Transverse colon (tissue), 4 donors: ENCODE results near the gene SLU7. TPM values are rescaled to one million over a fixed set of nuclear protein-coding genes. Genes with fewer than 3 reads are reported as not detected.

Experiments
- DNase-seq: peaks from one replicate; pipeline ENCODE4 v3.0.0-alpha.2; 2019
- H3K27ac ChIP-seq, 4 donors: fragments of 200-600 bp; sonication (generic); 2 replicates each; pipeline ENCODE4 v1.5.1; 2016 to 2018; ENCODE audit warnings: inconsistent platforms in 4 of 4
- H3K27me3 ChIP-seq: fragments of 200-600 bp; sonication (generic); 2 replicates; pipeline ENCODE4 v1.5.1; 2017; ENCODE audit warnings: inconsistent platforms
- H3K36me3 ChIP-seq, 4 donors: fragments of 200-600 bp; sonication (generic); 2 replicates each; pipeline ENCODE4 v1.5.1; 2017 to 2019; ENCODE audit warnings: inconsistent platforms in 4 of 4
- H3K4me1 ChIP-seq, 4 donors: fragments of 200-600 bp; sonication (generic); 2 replicates each; pipeline ENCODE4 v1.5.1; 2017 to 2020; ENCODE audit warnings: inconsistent platforms in 4 of 4
- H3K4me3 ChIP-seq, 4 donors: fragments of 200-600 bp; sonication (generic); 1 replicate in 1 of 4; 2 replicates in 3 of 4; pipeline versions ENCODE4 v1.5.1 to v1.6.1; 2017 to 2019; ENCODE audit warnings: inconsistent platforms in 4 of 4
- H3K9me3 ChIP-seq, 2 donors: fragments of 200-600 bp; sonication (generic); 2 replicates each; pipeline ENCODE4 v1.5.1; 2017 to 2019; ENCODE audit warnings: inconsistent platforms in 2 of 2
- EP300 ChIP-seq: sonication (generic); formaldehyde crosslinking; IDR thresholded peaks from one replicate; pipeline ENCODE4 v1.6.1; 2017; ENCODE audit warnings: antibody characterized with exemption, low read depth
- POLR2A ChIP-seq: fragments of 450-650 bp; IDR thresholded peaks from one replicate; pipeline ENCODE4 v1.6.1; 2016; ENCODE audit warnings: antibody characterized with exemption, mild to moderate bottlenecking, moderate library complexity
- POLR2AphosphoS5 ChIP-seq, 3 donors: sonication (generic); formaldehyde crosslinking; IDR thresholded peaks; one replicate each; pipeline ENCODE4 v1.6.1; 2016; ENCODE audit warnings: antibody characterized with exemption in 3 of 3
- WGBS, 2 donors: methylation state at CpG; one replicate each; pipeline ENCODE4 v1.1.5; 2018; ENCODE audit warnings: low coverage in 1 of 2; 5-methylcytosine and 5-hydroxymethylcytosine counted together
- in situ Hi-C, 4 donors: fragments of 200-750 bp; cut with MboI; loops; one replicate each; pipeline versions ENCODE4 v1.15.0 to v1.15.1; 2017; ENCODE audit warnings: low sequenced_read_pairs in 3 of 4, low pct_ligation_motif_present in 1 of 4, low pct_unique_long_range_greater_than_20kb in 1 of 4
- intact Hi-C: fragments of 100-400 bp; cut with DNase I; formaldehyde crosslinking; loops from one replicate; pipeline ENCODE4 v1.15.1; 2023; ENCODE audit warnings: low total_unique reads
- total RNA-seq, 4 donors: library from RNA; depleted of rRNA; stranded (reverse); fragments of >200 nt; gene quantifications; one replicate each; pipeline ENCODE4 v1.1.0, GENCODE V29; 2016
- TF ChIP-seq, protein P1 (sequence below), 5 experiments: fragments of 200-600 bp in 3 of 5; fragments of 450-650 bp in 2 of 5; sonication (generic) in 3 of 5; IDR thresholded peaks; 1 replicate in 2 of 5; 2 replicates in 3 of 5; pipeline ENCODE4 v1.5.1; 2016 to 2017; ENCODE audit warnings: antibody characterized with exemption in 5 of 5, inconsistent platforms in 3 of 5, mild to moderate bottlenecking in 2 of 5, moderate library complexity in 1 of 5

SLU7 gene
- total RNA-seq, 4 donors from 2014 or later, result 10.5 to 69.2 (median 52.5) TPM

DNA sequence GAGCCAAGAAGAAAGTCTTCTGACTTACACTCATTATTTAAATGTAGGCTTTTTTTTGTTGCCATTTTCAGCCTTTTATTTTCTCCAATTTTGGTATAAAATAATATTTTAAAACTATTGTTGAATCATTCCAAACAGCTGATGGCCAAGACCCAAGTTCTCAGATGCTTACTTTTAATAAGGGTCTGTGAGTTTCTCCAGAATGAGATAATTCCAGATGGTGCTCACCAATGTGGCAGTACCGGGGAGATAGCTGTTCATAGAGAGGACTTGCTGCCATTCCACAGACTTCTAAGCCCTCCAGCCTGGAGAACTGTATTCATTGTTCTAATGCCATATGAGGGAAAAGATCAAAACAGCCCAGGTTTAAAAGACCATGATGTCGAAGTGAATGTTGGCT is 43.2 kb downstream of the SLU7 start:
- DNase-seq, result no peak
- 68 to 74% methylated on average over 2 of the region's 2 CpGs for WGBS, 2 donors
- intact Hi-C loops (no loop called here), in situ Hi-C loops (no loop called here)
- Histone ChIP-seq H3K4me3 (no peak overlapping the region), H3K27me3 (peaks cover 3% of the 10 kb centered on the region), H3K9me3 (no peaks in the 10 kb centered on the region), H3K36me3 (no peaks in the 10 kb centered on the region), H3K27ac (no peak overlapping the region), H3K4me1 (no peaks in the 10 kb centered on the region)
- TF ChIP-seq POLR2A (no peak), POLR2AphosphoS5 (IDR thresholded peaks at IDR 0.05) (no peak), EP300 (no peak)
- TF ChIP-seq, protein P1, sequence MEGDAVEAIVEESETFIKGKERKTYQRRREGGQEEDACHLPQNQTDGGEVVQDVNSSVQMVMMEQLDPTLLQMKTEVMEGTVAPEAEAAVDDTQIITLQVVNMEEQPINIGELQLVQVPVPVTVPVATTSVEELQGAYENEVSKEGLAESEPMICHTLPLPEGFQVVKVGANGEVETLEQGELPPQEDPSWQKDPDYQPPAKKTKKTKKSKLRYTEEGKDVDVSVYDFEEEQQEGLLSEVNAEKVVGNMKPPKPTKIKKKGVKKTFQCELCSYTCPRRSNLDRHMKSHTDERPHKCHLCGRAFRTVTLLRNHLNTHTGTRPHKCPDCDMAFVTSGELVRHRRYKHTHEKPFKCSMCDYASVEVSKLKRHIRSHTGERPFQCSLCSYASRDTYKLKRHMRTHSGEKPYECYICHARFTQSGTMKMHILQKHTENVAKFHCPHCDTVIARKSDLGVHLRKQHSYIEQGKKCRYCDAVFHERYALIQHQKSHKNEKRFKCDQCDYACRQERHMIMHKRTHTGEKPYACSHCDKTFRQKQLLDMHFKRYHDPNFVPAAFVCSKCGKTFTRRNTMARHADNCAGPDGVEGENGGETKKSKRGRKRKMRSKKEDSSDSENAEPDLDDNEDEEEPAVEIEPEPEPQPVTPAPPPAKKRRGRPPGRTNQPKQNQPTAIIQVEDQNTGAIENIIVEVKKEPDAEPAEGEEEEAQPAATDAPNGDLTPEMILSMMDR (IDR thresholded peaks at IDR 0.05), result no peak

DNA sequence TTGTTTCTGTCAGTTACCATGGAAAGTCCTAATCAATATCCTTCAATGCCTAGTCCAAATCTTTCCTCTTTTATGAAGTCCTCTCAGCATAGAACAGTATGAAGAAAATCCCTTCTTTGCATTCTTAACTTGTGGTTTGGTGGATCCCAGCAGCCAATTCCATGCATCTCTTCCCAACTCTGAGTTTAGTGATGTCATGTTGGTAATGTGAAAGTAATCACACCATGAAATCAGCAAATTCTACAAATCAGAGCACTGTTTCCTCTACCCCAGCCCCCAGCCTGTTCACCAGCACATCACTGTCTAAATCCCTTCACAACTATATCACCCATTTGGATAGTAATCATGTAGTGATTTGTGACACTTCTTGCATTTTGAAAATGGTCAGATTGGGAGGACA is 43.7 kb downstream of the SLU7 start:
- no peak overlapping the region for H3K27ac ChIP-seq
- no peak for TF ChIP-seq POLR2A
- no peak for TF ChIP-seq POLR2AphosphoS5 (IDR thresholded peaks at IDR 0.05)
- TF ChIP-seq, protein P1 (IDR thresholded peaks at IDR 0.05), result no peak
- no peak for TF ChIP-seq EP300
- intact Hi-C loops (no loop called here), in situ Hi-C loops (no loop called here)
- no peaks in the 10 kb centered on the region for H3K36me3 ChIP-seq
- no peaks in the 10 kb centered on the region for H3K9me3 ChIP-seq
- DNase-seq, result no peak
- no peak overlapping the region for H3K4me3 ChIP-seq
- peaks cover 3% of the 10 kb centered on the region for H3K27me3 ChIP-seq
- peaks cover 0 to 1% (median 0%) of the 10 kb centered on the region in 4 donors for H3K4me1 ChIP-seq

DNA sequence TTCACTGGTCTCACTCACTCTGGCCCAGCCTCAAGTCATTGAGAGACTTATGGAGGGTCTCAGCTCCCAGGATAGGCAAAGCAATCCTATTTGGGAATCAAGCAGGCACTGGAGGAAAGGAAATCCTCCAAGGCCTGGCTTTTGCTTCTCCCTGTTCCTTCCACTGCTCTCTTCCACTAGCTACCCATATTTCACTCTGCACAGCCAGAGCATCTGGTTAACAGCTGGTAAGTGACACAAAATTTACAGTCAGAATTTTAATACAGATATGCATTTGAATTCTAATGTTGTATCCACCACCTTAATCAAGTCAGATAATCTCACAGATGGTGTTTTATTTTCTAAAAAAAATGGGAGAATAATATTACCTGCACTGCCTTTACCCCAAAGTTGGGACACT is 47.6 kb downstream of the SLU7 start:
- in situ Hi-C loops, result no loop called here
- H3K4me3 ChIP-seq, result no peak overlapping the region
- no peak for DNase-seq
- H3K4me1 ChIP-seq, result peaks cover 0 to 7% (median 5%) of the 10 kb centered on the region in 4 donors
- no peak overlapping the region for H3K27ac ChIP-seq
- H3K9me3 ChIP-seq, result no peaks in the 10 kb centered on the region
- peaks cover 3% of the 10 kb centered on the region for H3K27me3 ChIP-seq
- intact Hi-C loops, result no loop called here
- TF ChIP-seq POLR2AphosphoS5 (IDR thresholded peaks at IDR 0.05) (no peak), EP300 (no peak), POLR2A (no peak)
- TF ChIP-seq, protein P1 (IDR thresholded peaks at IDR 0.05), result no peak
- H3K36me3 ChIP-seq, result no peaks in the 10 kb centered on the region

DNA sequence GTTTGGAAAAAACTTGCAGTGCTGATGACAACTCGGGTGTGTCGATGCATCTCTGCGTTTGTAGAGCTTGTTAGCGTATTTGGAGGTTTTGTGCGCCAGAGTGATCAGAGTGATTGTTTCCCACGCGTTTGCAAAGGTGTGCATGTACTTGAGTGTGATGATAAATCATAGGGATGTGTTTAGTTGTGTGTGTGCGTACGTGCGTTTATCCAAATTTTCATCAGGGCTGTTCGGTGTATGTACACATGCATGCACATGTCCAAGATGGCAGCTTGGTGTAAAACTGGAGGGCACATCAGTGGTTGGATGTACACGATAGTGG is 48.2 kb downstream of the SLU7 start:
- H3K27me3 ChIP-seq, result peaks cover 3% of the 10 kb centered on the region
- no peak for DNase-seq
- in situ Hi-C loops (no loop called here), intact Hi-C loops (no loop called here)
- WGBS, 2 donors, result 39 to 40% methylated on average over 11 to 12 of the region's 12 CpGs
- H3K4me1 ChIP-seq, result peaks cover 0 to 7% (median 5%) of the 10 kb centered on the region in 4 donors
- H3K36me3 ChIP-seq, result no peaks in the 10 kb centered on the region
- H3K4me3 ChIP-seq, result peak overlapping the region; percentile 42 to 59 (median 51)
- TF ChIP-seq EP300 (no peak), POLR2A (no peak), POLR2AphosphoS5 (IDR thresholded peaks at IDR 0.05) (no peak)
- TF ChIP-seq, protein P1 (IDR thresholded peaks at IDR 0.05), result no peak
- H3K9me3 ChIP-seq, result no peaks in the 10 kb centered on the region
- peak overlapping the region; percentile 52 to 63 (median 58) for H3K27ac ChIP-seq
